ENCODE results near the gene MEX3B.
"Not testable (repeated sequence)": the region's sequence is repeated elsewhere in the genome, so short reads cannot be mapped to it uniquely, and the experiment has no call there.

MEX3B gene

DNA sequence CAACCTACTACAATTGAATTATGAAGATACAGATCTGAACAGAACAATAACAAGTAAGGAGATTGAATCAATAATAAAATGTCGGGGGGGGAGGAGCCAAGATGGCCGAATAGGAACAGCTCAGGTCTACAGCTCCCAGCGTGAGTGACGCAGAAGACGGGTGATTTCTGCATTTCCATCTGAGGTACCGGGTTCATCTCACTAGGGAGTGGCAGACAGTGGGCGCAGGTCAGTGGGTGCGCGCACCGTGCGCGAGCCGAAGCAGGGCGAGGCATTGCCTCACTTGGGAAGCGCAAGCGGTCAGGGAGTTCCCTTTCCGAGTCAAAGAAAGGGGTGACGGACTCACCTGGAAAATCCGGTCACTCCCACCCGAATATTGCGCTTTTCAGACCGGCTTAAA, 50.7 kb downstream of the MEX3B start:
- DNase-seq, result not testable (repeated sequence)

DNA sequence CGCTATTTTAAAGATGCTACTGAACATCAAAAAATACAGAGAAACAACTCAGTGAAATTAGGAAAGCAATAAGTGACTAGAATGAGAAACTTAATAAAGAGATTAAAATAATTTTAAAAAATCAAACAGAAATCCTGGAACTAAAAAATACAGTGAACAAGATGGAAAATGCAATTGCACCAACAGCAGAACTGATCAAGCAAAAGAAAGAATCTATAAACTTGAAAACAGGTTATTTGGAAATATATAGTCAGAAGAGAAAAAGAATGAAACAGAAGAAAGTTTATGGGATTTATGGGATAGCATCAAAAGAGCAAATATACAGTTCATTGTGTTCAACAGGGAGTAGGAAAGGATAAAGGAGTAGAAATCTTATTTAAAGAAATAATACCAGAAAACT, 53.3 kb downstream of the MEX3B start:
- no peak for DNase-seq
